NCI-H2081 treated with DMSO at 0.1 percent for 48 hours (cell line): ENCODE data around the gene LMLN.
"Not testable (repeated sequence)": the region's sequence is repeated elsewhere in the genome, so short reads cannot be mapped to it uniquely, and the experiment has no call there.

Experiments
- DNase-seq: peaks from one replicate; lab custom pipeline; 2025; lab: John Stamatoyannopoulos, UW

LMLN gene

DNA sequence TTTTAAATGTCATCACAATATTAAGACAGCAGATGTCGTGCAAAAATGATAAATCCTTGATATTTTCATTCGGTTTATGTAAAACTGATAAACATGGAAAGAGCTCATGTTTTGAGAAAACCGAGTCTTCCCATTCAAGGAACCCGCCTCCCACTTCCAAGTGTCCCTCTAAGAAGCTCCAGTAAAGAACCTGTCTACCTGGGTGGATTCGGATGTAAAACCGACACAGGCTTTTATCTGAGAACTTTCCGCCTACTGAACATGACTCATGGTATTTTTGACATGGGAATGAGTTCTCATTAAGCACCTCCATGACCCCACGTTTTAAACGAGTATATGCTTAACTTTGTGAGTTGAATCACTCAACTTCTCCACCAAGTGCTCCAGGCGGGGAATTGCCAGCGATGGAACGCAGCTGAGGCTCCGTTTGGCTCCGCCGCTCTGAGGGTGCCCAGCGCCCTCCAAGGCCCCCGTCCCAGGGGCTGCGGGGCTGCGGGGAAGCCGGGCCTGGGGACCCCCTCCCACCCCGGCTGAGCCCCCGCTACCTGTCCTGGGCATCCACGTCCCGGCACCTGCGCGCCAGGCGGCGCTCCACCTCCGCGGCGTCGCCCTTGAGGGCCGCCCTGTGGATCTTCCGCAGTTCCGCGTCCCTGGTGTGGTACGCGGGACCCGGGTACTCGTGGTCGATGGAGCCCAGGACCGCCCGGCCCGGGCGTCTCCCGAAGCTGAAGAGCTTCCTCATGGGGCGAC lies 119.9 kb downstream of the LMLN start:
- DNase-seq: no peak

DNA sequence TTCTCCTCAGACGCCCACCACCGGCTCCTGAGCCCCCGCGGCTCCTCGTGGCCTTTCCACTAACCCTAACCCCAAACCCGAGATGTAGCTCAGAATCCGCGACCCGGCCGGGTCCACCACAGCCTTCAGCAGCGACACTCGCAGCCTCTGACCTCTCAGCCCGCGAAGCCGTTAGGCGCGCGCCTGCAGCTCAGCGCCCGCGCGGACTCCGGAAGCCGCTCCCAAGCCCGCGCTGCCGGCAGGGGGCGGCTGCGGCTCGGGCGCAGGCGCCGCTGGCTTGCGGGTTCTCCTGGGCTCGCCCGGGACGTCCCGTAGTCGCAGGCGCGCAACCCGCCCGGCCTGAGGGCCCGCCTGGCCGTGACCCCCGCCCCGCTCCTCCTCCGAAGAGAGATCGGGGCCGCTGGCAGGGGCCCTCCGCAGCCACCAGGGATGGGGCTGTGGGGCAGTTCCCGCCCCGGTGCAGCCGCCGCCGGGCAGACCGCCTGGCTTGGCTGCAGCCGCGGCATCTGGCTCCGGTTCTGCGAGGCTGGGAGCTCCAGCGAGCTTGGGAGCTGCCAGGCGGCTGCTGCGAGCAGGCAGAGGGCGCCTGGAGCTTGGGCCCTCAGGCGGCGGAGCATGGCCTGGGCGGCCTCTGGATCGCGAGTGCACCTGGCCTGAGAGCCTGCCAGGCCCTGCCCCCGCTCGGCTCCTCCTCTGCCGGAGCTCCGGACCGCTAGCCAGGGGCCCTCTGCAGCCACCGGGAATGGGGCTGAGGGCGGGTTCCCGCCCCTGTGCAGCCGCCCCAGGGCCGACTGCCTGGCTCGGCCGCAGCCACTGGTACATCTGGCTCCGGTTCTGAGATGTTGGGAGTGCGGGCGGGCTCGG lies 120.7 kb downstream of the LMLN start:
- DNase-seq: no peak

DNA sequence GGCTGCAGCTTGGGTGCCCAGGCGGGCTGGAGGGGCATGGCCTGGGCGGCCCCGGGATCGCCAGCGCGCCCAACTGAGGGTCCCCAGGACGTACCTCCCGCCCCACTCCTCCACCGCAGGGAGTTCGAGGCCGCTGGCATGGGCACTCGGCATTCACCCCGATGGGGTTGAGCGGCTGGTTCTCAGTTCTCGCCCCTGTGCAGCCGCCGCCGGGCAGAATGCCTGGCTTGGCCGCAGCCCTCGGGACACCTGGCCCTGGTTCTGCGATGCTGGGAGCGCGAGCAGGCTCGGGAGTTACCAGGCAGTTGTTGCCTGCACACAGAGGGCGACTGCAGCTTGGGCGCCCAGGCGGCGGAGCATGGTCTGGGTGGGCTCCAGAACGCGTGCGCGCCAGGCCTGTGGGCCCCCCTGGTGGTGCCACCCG lies 121.4 kb downstream of the LMLN start:
- DNase-seq: no peak

DNA sequence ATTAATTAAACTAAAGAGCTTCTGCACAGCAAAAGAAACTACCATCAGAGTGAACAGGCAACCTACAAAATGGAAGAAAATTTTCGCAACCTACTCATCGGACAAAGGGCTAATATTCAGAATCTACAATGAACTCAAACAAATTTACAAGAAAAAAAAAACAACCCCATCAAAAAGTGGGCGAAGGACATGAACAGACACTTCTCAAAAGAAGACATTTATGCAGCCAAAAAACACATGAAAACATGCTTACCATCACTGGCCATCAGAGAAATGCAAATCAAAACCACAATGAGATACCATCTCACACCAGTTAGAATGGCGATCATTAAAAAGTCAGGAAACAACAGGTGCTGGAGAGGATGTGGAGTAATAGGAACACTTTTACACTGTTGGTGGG lies 122.2 kb downstream of the LMLN start:
- DNase-seq: not testable (repeated sequence)

DNA sequence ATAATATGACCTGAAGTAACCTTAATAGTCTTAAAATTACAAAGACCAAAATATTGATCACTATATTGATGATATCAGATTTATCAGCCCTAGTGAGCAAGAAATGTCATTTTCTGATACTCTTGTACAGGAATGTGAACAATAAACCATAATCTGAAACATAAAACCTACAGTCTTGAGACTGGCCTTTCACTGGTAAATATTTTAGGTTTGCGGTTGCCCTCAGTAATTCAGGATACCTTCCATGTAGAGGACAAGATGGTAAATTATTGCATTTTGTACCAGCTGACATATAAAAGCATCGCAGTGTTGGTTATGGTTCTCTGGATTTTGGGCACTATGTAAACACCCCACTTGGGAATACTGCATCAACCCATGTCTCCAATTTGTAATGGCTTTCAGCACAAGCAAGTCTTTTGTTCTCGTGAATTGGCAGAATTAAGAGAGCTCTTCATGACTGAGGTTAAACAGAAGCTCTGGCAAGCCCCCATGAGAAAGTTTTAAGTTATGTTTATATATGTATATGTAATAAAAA lies 128.5 kb downstream of the LMLN start:
- no peak for DNase-seq

DNA sequence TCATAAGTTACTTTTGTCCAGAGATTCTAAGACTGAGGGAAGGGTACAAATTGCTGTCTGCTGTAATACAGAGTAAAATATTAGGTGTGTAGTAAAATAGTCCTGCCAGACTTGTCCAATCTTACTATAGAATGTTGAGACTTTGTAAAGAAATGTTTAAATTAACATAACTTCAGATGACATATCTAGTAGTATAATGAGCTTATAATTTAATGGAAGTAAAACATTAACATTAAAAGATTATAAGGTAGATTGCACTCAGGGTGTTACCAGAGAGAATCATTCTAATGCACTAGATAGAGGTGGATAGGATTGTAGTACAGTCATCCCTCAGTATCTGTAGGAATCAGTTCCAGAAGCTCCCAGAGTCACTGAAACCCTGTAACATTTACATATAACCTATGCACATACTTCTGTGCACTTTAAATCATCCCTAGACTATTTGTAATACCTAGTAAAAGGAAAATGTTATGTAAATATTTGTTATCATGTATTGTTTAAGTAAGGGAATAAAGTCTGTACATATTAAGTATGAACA lies 130.8 kb downstream of the LMLN start:
- DNase-seq: no peak

DNA sequence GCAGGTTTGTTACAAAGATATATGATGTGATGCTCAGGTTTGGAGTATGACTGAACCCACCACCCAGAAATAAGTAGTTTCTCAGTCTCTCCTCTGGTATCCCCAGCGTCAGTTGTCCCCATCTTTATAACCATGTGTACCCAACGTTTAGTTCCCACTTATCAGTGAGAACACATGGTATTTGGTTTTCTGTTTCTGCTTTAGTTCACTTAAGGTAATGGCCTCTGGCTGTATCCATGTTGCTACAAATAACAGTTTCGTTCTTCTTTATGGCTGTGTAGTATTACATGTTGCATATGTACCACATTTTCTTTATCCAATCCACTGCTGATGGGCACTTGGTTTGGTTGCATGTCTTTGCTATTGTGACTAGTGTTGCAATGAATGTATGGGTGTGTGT lies 132.3 kb downstream of the LMLN start:
- no peak for DNase-seq

DNA sequence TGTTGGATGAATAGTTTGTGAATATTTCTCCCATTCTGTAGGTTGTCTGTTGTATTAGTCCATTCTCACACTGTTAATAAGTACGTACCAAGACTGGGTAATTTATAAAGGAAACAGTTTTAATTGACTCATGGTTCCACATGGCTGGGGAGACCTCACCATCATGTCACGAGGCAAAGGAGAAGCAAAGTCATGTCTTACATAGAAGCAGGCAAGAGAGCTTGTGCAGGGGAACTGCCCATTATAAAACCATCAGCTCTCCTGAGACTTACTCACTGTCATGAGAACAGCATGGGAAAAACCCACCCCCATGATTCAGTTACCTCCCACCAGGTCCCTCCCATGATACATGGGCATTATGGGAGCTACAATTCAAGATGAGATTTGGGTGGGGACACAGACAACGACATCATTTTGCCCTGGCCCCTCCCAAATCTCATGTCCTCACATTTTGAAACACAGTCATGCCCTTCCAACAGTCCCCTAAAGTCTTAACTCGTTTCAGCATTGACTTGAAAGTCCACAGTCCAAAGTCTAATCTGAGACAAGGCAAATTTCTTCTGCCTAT lies 133.2 kb downstream of the LMLN start:
- no peak for DNase-seq
